SK-N-SH (cell line): Measurements from ENCODE around the gene C17orf50. TPM values are rescaled to one million over a fixed set of nuclear protein-coding genes. Genes with fewer than 3 reads are reported as not detected.

Experiments used
- CTCF ChIA-PET: fragments of 300-600, 350-600 bp; formaldehyde crosslinking; extraction: SDS; loops from one replicate; lab custom pipeline; 2021; lab: Yijun Ruan, JAX
- POLR2A ChIA-PET: fragments of 350-600 bp; sonication (Branson Sonifier 250); formaldehyde crosslinking; extraction: SDS; loops from one replicate; lab custom pipeline; 2020; ENCODE audit warnings: antibody characterized with exemption, inconsistent platforms; lab: Yijun Ruan, JAX
- DNase-seq: peaks from one replicate; pipeline ENCODE4 v3.0.0; 2012
- H2AFZ ChIP-seq: fragments of 200-600 bp; sonication (generic); 2 replicates; pipeline ENCODE4 v1.8.1; 2016; ENCODE audit warnings: antibody characterized with exemption, mild to moderate bottlenecking, low read depth
- H3F3A ChIP-seq: fragments of 200-600 bp; sonication (generic); replicated peaks from 2 replicates; pipeline ENCODE3; 2016; ENCODE audit warnings: antibody characterized with exemption, mild to moderate bottlenecking; ENCODE audit not compliant: insufficient read depth
- H3K27ac ChIP-seq, 2 experiments: fragments of 200-500 bp in 1 of 2; fragments of 200-600 bp in 1 of 2; sonication (Bioruptor generic) in 1 of 2; sonication (generic), shearing (Covaris generic) in 1 of 2; 2 replicates each; pipeline versions ENCODE4 v1.5.1 to v1.6.1; 2014 to 2016; ENCODE audit warnings: low read depth in 2 of 2, inconsistent platforms in 1 of 2, low read length in 1 of 2, mild to moderate bottlenecking in 1 of 2, mixed read lengths in 1 of 2
- H3K27me3 ChIP-seq: fragments of 200-600 bp; sonication (generic), shearing (Covaris generic); 2 replicates; pipeline ENCODE4 v1.6.1; 2016; ENCODE audit warnings: mixed run types; ENCODE audit not compliant: insufficient read depth
- H3K36me3 ChIP-seq, 2 experiments: fragments of 200-500 bp in 1 of 2; fragments of 200-600 bp in 1 of 2; sonication (Bioruptor generic) in 1 of 2; sonication (generic) in 1 of 2; replicated peaks in 1 of 2; 2 replicates each; pipeline versions ENCODE3 to v1.5.1; 2014 to 2016; ENCODE audit warnings: low read length in 1 of 2, mild to moderate bottlenecking in 1 of 2; ENCODE audit not compliant: insufficient read depth in 2 of 2, control insufficient read depth in 1 of 2
- H3K4me1 ChIP-seq, 2 experiments: fragments of 200-500 bp in 1 of 2; fragments of 200-600 bp in 1 of 2; sonication (Bioruptor generic) in 1 of 2; sonication (generic), shearing (Covaris generic) in 1 of 2; 2 replicates each; pipeline versions ENCODE4 v1.5.1 to v1.6.1; 2014 to 2016; ENCODE audit warnings: low read depth in 1 of 2, low read length in 1 of 2, mixed run types in 1 of 2; ENCODE audit not compliant: insufficient read depth in 2 of 2, control insufficient read depth in 1 of 2
- H3K4me2 ChIP-seq: fragments of 200-600 bp; sonication (generic), shearing (Covaris generic); 2 replicates; pipeline ENCODE4 v1.6.1; 2017; ENCODE audit warnings: mixed run types
- H3K4me3 ChIP-seq, 2 experiments: fragments of 200-500 bp in 1 of 2; fragments of 200-600 bp in 1 of 2; sonication (Bioruptor generic) in 1 of 2; sonication (generic), shearing (Covaris generic) in 1 of 2; 2 replicates each; pipeline versions ENCODE4 v1.5.1 to v1.8.1; 2014 to 2016; ENCODE audit warnings: low read depth in 2 of 2, inconsistent platforms in 1 of 2, low read length in 1 of 2, mild to moderate bottlenecking in 1 of 2, mixed read lengths in 1 of 2, moderate library complexity in 1 of 2
- H3K79me2 ChIP-seq: fragments of 200-600 bp; sonication (generic); 2 replicates; pipeline ENCODE4 v1.8.1; 2017; ENCODE audit warnings: mild to moderate bottlenecking; ENCODE audit not compliant: insufficient read depth
- H3K9ac ChIP-seq: fragments of 200-600 bp; sonication (generic); 2 replicates; pipeline ENCODE4 v1.6.1; 2017; ENCODE audit warnings: mixed run types
- H3K9me2 ChIP-seq: fragments of 200-600 bp; sonication (generic); 2 replicates; pipeline ENCODE4 v1.6.1; 2017; ENCODE audit warnings: mixed run types
- H3K9me3 ChIP-seq: fragments of 200-600 bp; sonication (generic); 2 replicates; pipeline ENCODE4 v1.6.1; 2017; ENCODE audit warnings: mixed run types, mild to moderate bottlenecking, moderate library complexity
- H4K20me1 ChIP-seq: fragments of 200-600 bp; sonication (generic); 2 replicates; pipeline ENCODE4 v1.6.1; 2017; ENCODE audit warnings: mild to moderate bottlenecking, mixed run types; ENCODE audit not compliant: insufficient read depth
- CHD2 ChIP-seq: fragments of 150-350 bp; IDR thresholded peaks from 2 replicates; pipeline ENCODE4 v1.6.1; 2018; ENCODE audit warnings: low read length; ENCODE audit not compliant: partially characterized antibody
- EP300 ChIP-seq, 2 experiments: IDR thresholded peaks; 2 replicates each; pipeline versions ENCODE4 v1.4.0 to v1.6.1; 2012; ENCODE audit warnings: borderline replicate concordance in 1 of 2, low read depth in 1 of 2, low read length in 1 of 2
- EZH2phosphoT487 ChIP-seq: fragments of 200-600 bp; sonication (generic); IDR thresholded peaks from 2 replicates; pipeline ENCODE4 v1.6.1; 2017; ENCODE audit warnings: low read depth, mixed run types, mild to moderate bottlenecking, antibody characterized with exemption, moderate library complexity, borderline replicate concordance
- FOXJ3 ChIP-seq: sonication (generic); formaldehyde crosslinking; IDR thresholded peaks from 2 replicates; pipeline ENCODE4 v1.5.1; 2020; ENCODE audit warnings: mild to moderate bottlenecking, missing genetic modification reagents
- IRF3 ChIP-seq: fragments of 150-350 bp; IDR thresholded peaks from 2 replicates; pipeline ENCODE4 v1.6.1; 2016; ENCODE audit warnings: mild to moderate bottlenecking, low read depth, low read length
- JUND ChIP-seq: IDR thresholded peaks from 2 replicates; pipeline ENCODE4 v1.4.0; 2012
- NFIC ChIP-seq: IDR thresholded peaks from 2 replicates; pipeline ENCODE4 v1.4.0; 2012; ENCODE audit warnings: borderline replicate concordance
- NRF1 ChIP-seq: IDR thresholded peaks from 2 replicates; pipeline ENCODE4 v1.6.1; 2012; ENCODE audit warnings: low read depth, mild to moderate bottlenecking, low read length
- RCOR1 ChIP-seq: fragments of 150-350 bp; IDR thresholded peaks from 2 replicates; pipeline ENCODE4 v1.6.1; 2017; ENCODE audit warnings: antibody characterized with exemption, low read length
- RXRA ChIP-seq: IDR thresholded peaks from 2 replicates; pipeline ENCODE4 v1.4.0; 2012; ENCODE audit warnings: low read depth, mild to moderate bottlenecking, borderline replicate concordance
- SIN3A ChIP-seq: IDR thresholded peaks from 2 replicates; pipeline ENCODE4 v1.6.1; 2012; ENCODE audit warnings: low read depth, mild to moderate bottlenecking, low read length, moderate library complexity, borderline replicate concordance
- SMC3 ChIP-seq: IDR thresholded peaks from 2 replicates; pipeline ENCODE4 v1.6.1; 2012; ENCODE audit warnings: low read depth, low read length, improper control_type of control experiment
- TAF1 ChIP-seq: IDR thresholded peaks from 2 replicates; pipeline ENCODE4 v1.6.1; 2012; ENCODE audit warnings: low read depth, mild to moderate bottlenecking, low read length, moderate library complexity, borderline replicate concordance
- TEAD4 ChIP-seq: IDR thresholded peaks from 2 replicates; pipeline ENCODE4 v1.4.0; 2012; ENCODE audit warnings: mild to moderate bottlenecking, borderline replicate concordance; ENCODE audit not compliant: insufficient read depth
- USF1 ChIP-seq: IDR thresholded peaks from 2 replicates; pipeline ENCODE4 v1.4.0; 2012; ENCODE audit warnings: low read depth, borderline replicate concordance
- YY1 ChIP-seq: IDR thresholded peaks from 2 replicates; pipeline ENCODE4 v1.4.0; 2012; ENCODE audit warnings: low read depth, mild to moderate bottlenecking
- WGBS: methylation state at CpG from one replicate; pipeline ENCODE4 v1.1.6; 2017; ENCODE audit warnings: low lambda C conversion rate; 5-methylcytosine and 5-hydroxymethylcytosine counted together
- polyA plus RNA-seq, 3 experiments: library from polyadenylated mRNA; depleted of rRNA; stranded (reverse); fragments of >200 nt; gene quantifications; 2 replicates each; pipeline ENCODE4 v1.2.3, GENCODE V29; 2012
- TF ChIP-seq, protein P1 (sequence below): IDR thresholded peaks from 2 replicates; pipeline ENCODE4 v1.4.0; 2012; ENCODE audit warnings: low read depth, borderline replicate concordance
- TF ChIP-seq, protein P2 (sequence below): IDR thresholded peaks from 2 replicates; pipeline ENCODE4 v1.4.0; 2012; ENCODE audit warnings: low read depth

C17orf50 gene
- polyA plus RNA-seq (2012; rRNA removed): 0.05 TPM in 1 of 2 replicates, not detected in the other
- polyA plus RNA-seq (2012; cell fraction: cytosol; rRNA removed): 0.03 and 0.04 TPM in 2 replicates
- not detected in 2 replicates for polyA plus RNA-seq (2012; cell fraction: nucleus; rRNA removed)

DNA sequence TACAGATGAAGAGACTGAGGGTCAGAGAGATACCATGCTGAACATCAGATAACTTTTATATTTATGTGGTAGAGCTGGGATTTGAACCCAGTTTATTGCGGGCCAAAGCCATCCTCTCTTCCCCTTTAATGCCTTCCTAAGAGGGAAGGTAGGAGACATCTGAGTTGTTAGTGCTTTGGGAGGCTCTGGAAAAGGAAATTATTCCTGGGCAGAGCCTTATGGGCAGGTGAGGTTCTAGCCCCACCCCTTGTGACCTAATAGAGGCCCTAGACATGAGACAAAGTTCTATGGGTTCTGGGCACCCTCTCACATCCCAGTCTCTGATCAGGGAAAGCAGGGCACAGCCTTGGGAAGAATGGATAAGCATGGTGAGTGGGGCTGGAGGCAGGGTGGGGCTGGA is at the start of gene C17orf50:
Gene C17orf50 (plus strand): TSS at position 301 of the 400 bp plus-strand sequence. CDS start 55 bp downstream, at position 356.
- DNase-seq: no peak
- Histone ChIP-seq H3K27me3 (no peaks in the 10 kb centered on the region), H3K9me2 (no peaks in the 10 kb centered on the region), H3K27ac (no peak within 1 kb of the TSS), H3K4me1 (peaks cover 0 to 12% of the 10 kb centered on the region in 2 experiments; a peak in 1 of 4 replicates), H3K4me2 (no peak within 1 kb of the TSS), H3K36me3 (no peaks in the 10 kb centered on the region), H3K9me3 (no peaks in the 10 kb centered on the region), H4K20me1 (no peaks in the 10 kb centered on the region), H3F3A (no peaks in the 10 kb centered on the region), H3K4me3 (no peak within 1 kb of the TSS), H3K9ac (no peak within 1 kb of the TSS), H3K79me2 (no peaks in the 10 kb centered on the region), H2AFZ (no peak within 1 kb of the TSS)
- ChIA-PET CTCF (interaction anchor here (1.5 to 31.2 kb wide), 5 partner anchors 9 to 149 kb away, joined by 3 to 809 read pairs (median 8); partner anchors contain the start of genes GAS2L2 and TAF15), POLR2A (interaction anchor here (1.2 kb wide), 1 partner anchor 40 kb away, joined by 3 read pairs; no protein-coding TSS in a partner anchor)
- WGBS: 71% methylated on average over 1 of the region's 1 CpG
- no peak for TF ChIP-seq TAF1
- no peak for TF ChIP-seq RCOR1
- TF ChIP-seq USF1: no peak
- no peak for TF ChIP-seq CHD2

- Histone ChIP-seq H3F3A (peaks cover 20% of the 10 kb centered on the region), H3K79me2 (no peaks in the 10 kb centered on the region; the same call in 1 of the 2 replicates), H3K9me2 (no peaks in the 10 kb centered on the region), H2AFZ (no peak overlapping the region), H3K27me3 (no peaks in the 10 kb centered on the region), H3K4me2 (no peak overlapping the region), H3K27ac (no peak overlapping the region), H3K9me3 (no peaks in the 10 kb centered on the region), H4K20me1 (0 out of 2 replicates have a peak, but pooled peaks cover 8% of the 10 kb centered on the region), H3K9ac (no peak overlapping the region), H3K4me3 (no peak overlapping the region), H3K36me3 (peaks cover 27 to 40% of the 10 kb centered on the region in 2 experiments), H3K4me1 (peaks cover 24 to 25% of the 10 kb centered on the region in 2 experiments)
- CTCF ChIA-PET: interaction anchor here (0.6 to 4.5 kb wide), 4 partner anchors 37 to 109 kb away, joined by 3 to 23 read pairs (median 5); no protein-coding TSS in a partner anchor
- 92% methylated on average over 2 of the region's 2 CpGs for WGBS
- no peak for DNase-seq
- TF ChIP-seq EZH2phosphoT487: no peak
- no peak for TF ChIP-seq TEAD4
- no peak for TF ChIP-seq NFIC
- no peak for TF ChIP-seq SMC3
- TF ChIP-seq EP300 (IDR thresholded peaks at IDR 0.05; ENCODE audit: borderline replicate concordance in 1 of 2, low read depth in 1 of 2, low read length in 1 of 2): no peak
- TF ChIP-seq RXRA: no peak
- TF ChIP-seq YY1: no peak
- no peak for TF ChIP-seq NRF1
- TF ChIP-seq, protein P1, sequence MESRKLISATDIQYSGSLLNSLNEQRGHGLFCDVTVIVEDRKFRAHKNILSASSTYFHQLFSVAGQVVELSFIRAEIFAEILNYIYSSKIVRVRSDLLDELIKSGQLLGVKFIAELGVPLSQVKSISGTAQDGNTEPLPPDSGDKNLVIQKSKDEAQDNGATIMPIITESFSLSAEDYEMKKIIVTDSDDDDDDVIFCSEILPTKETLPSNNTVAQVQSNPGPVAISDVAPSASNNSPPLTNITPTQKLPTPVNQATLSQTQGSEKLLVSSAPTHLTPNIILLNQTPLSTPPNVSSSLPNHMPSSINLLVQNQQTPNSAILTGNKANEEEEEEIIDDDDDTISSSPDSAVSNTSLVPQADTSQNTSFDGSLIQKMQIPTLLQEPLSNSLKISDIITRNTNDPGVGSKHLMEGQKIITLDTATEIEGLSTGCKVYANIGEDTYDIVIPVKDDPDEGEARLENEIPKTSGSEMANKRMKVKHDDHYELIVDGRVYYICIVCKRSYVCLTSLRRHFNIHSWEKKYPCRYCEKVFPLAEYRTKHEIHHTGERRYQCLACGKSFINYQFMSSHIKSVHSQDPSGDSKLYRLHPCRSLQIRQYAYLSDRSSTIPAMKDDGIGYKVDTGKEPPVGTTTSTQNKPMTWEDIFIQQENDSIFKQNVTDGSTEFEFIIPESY: no peak
- TF ChIP-seq, protein P2, sequence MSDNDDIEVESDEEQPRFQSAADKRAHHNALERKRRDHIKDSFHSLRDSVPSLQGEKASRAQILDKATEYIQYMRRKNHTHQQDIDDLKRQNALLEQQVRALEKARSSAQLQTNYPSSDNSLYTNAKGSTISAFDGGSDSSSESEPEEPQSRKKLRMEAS: no peak
- no peak for TF ChIP-seq IRF3
- TF ChIP-seq CHD2: no peak
- TF ChIP-seq JUND: no peak
- no peak for TF ChIP-seq FOXJ3 (CRISPR knock-in tag)
- no peak for TF ChIP-seq USF1
- no peak for TF ChIP-seq SIN3A
- POLR2A ChIA-PET: interaction anchor here (0.6 kb wide), 1 partner anchor 826 kb away, joined by 5 read pairs; no protein-coding TSS in a partner anchor
Observed at GRCh38 chr17:35710950-35711349, 49.7 kb upstream of the C17orf50 start.
